Prostate gland (tissue), 2 donors: Measurements from ENCODE around the gene SPOCK1. TPM values are rescaled to one million over a fixed set of nuclear protein-coding genes. Genes with fewer than 3 reads are reported as not detected.

Source experiments
- DNase-seq: peaks from one replicate; pipeline ENCODE4 v3.0.0-alpha.2; 2019; ENCODE audit warnings: low spot score
- H3K27ac ChIP-seq, 2 donors: fragments of 200-600 bp; sonication (generic); 2 replicates each; pipeline ENCODE4 v1.5.1; 2017 to 2019
- H3K27me3 ChIP-seq: fragments of 200-600 bp; sonication (generic); replicated peaks from 2 replicates; pipeline ENCODE4 v1.5.1; 2019; ENCODE audit not compliant: insufficient read depth
- H3K36me3 ChIP-seq, 2 donors: fragments of 200-600 bp; sonication (generic); 1 replicate in 1 of 2; 2 replicates in 1 of 2; pipeline versions ENCODE4 v1.5.1 to v1.8.1; 2017 to 2019
- H3K4me1 ChIP-seq: fragments of 200-600 bp; sonication (generic); replicated peaks from 2 replicates; pipeline ENCODE4 v1.5.1; 2019
- H3K4me3 ChIP-seq, 2 donors: fragments of 200-600 bp; sonication (generic); 2 replicates each; pipeline ENCODE4 v1.5.1; 2017 to 2019
- H3K9me3 ChIP-seq: fragments of 200-600 bp; sonication (generic); 2 replicates; pipeline ENCODE4 v1.5.1; 2017
- POLR2A ChIP-seq: fragments of 450-650 bp; IDR thresholded peaks from one replicate; pipeline ENCODE4 v1.6.1; 2016; ENCODE audit warnings: antibody characterized with exemption, mild to moderate bottlenecking
- POLR2AphosphoS5 ChIP-seq: sonication (generic); formaldehyde crosslinking; IDR thresholded peaks from one replicate; pipeline ENCODE4 v1.6.1; 2017; ENCODE audit warnings: antibody characterized with exemption
- WGBS: methylation state at CpG from one replicate; pipeline ENCODE4 v1.1.5; 2018; 5-methylcytosine and 5-hydroxymethylcytosine counted together
- intact Hi-C: fragments of 100-400 bp; cut with DNase I; formaldehyde crosslinking; loops from one replicate; pipeline ENCODE4 v1.14.2; 2022
- total RNA-seq, 2 donors: library from RNA; depleted of rRNA; stranded (reverse); fragments of >200 nt; gene quantifications; one replicate each; pipeline ENCODE4 v1.1.0, GENCODE V29; 2016
- TF ChIP-seq, protein P1 (sequence below), 4 experiments: fragments of 200-600 bp in 2 of 4; fragments of 450-650 bp in 2 of 4; sonication (generic) in 2 of 4; IDR thresholded peaks; 1 replicate in 3 of 4; 2 replicates in 1 of 4; pipeline ENCODE4 v1.5.1; 2016 to 2019; ENCODE audit warnings: antibody characterized with exemption in 4 of 4, mild to moderate bottlenecking in 2 of 4, moderate library complexity in 2 of 4

The SPOCK1 gene
- total RNA-seq, 2 donors from 2014 or later, result 89.4 to 92.9 TPM

DNA sequence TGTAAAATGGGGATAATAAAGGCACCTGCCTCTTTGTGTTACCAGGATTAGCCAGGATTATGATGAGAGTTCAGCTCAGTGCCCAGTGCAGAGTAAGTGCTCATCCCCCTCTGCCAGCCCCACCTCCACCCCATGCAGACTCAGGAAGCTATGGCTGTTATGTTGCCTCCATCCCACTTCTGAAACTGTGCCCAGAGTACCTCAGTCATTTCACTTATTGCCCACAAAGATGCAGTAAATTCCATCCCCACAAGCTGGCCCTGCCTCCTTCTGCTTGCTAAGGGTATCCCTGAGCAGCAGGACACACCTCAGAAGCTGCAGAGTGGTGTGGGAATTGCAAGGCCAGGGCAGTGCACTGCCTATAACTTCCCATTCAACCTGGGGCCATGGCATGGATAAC, 415.1 kb downstream of the SPOCK1 start:
- intact Hi-C loops, result no loop called here

DNA sequence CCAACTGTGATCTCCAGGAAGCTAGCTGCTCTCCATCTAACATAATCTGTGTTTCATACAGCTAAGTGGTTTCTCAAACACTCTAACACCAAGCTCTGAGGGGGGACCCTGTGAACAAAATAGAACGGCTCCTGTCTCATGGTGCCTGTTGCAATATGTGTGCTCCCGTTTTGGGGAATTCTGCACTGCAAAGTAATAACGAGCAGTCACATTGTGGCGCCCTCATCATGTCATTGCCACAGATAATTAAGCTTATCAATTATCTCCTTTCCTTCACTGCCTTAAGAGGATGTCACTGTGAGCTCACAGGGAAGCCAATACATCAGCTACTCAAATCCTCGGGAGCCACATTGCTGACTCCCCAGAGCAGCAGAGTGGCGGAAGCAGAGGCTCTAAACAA, 416.2 kb downstream of the SPOCK1 start:
- H3K27me3 ChIP-seq, result no peaks in the 10 kb centered on the region
- no peak for DNase-seq
- intact Hi-C loops, result no loop called here
- H3K36me3 ChIP-seq, result no peaks in the 10 kb centered on the region
- 90% methylated on average over 6 of the region's 6 CpGs for WGBS
- no peaks in the 10 kb centered on the region for H3K4me1 ChIP-seq
- TF ChIP-seq, protein P1, sequence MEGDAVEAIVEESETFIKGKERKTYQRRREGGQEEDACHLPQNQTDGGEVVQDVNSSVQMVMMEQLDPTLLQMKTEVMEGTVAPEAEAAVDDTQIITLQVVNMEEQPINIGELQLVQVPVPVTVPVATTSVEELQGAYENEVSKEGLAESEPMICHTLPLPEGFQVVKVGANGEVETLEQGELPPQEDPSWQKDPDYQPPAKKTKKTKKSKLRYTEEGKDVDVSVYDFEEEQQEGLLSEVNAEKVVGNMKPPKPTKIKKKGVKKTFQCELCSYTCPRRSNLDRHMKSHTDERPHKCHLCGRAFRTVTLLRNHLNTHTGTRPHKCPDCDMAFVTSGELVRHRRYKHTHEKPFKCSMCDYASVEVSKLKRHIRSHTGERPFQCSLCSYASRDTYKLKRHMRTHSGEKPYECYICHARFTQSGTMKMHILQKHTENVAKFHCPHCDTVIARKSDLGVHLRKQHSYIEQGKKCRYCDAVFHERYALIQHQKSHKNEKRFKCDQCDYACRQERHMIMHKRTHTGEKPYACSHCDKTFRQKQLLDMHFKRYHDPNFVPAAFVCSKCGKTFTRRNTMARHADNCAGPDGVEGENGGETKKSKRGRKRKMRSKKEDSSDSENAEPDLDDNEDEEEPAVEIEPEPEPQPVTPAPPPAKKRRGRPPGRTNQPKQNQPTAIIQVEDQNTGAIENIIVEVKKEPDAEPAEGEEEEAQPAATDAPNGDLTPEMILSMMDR (IDR thresholded peaks at IDR 0.05), result no peak
- no peak for TF ChIP-seq POLR2AphosphoS5
- TF ChIP-seq POLR2A, result no peak
- no peak overlapping the region for H3K27ac ChIP-seq
- no peak overlapping the region for H3K4me3 ChIP-seq
- no peaks in the 10 kb centered on the region for H3K9me3 ChIP-seq

More for the DNA sequence above, 415.1 kb downstream of the SPOCK1 start:
- DNase-seq, result no peak
- Histone ChIP-seq H3K27ac (no peak overlapping the region), H3K4me1 (no peaks in the 10 kb centered on the region), H3K4me3 (no peak overlapping the region), H3K36me3 (no peaks in the 10 kb centered on the region), H3K9me3 (no peaks in the 10 kb centered on the region), H3K27me3 (no peaks in the 10 kb centered on the region)
- TF ChIP-seq POLR2A, result no peak
- TF ChIP-seq, protein P1 (IDR thresholded peaks at IDR 0.05), result no peak
- no peak for TF ChIP-seq POLR2AphosphoS5

DNA sequence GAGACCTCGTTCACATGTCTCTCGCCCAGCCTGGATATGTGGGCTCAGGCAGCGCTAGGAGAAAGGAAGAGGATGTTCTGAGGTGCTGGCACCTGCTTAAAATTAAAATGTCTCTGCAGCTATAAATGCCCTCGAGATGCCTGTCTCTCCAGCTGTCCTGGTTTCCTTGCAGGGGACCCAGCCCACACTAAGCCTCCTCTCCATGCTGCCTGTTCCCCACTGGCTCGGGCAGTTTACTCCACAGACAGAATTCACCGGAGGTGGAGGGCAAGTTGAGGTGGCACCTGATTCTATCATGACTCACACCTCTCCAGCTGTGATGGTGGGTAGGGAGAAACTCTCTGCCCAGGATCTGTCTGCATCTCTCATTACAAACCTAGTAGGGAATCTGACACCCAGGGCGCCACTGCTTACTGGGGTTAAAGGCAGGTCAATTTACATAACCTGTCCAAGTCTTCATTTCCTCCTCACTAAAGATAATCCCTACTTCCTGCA, 420.9 kb downstream of the SPOCK1 start:
- Histone ChIP-seq H3K9me3 (no peaks in the 10 kb centered on the region), H3K4me3 (no peak overlapping the region), H3K36me3 (no peaks in the 10 kb centered on the region), H3K27me3 (no peaks in the 10 kb centered on the region), H3K4me1 (no peaks in the 10 kb centered on the region), H3K27ac (no peak overlapping the region)
- no peak for DNase-seq
- intact Hi-C loops, result no loop called here
- 51% methylated on average over 7 of the region's 7 CpGs for WGBS
- no peak for TF ChIP-seq POLR2AphosphoS5
- TF ChIP-seq, protein P1 (IDR thresholded peaks at IDR 0.05), result no peak
- TF ChIP-seq POLR2A, result no peak

DNA sequence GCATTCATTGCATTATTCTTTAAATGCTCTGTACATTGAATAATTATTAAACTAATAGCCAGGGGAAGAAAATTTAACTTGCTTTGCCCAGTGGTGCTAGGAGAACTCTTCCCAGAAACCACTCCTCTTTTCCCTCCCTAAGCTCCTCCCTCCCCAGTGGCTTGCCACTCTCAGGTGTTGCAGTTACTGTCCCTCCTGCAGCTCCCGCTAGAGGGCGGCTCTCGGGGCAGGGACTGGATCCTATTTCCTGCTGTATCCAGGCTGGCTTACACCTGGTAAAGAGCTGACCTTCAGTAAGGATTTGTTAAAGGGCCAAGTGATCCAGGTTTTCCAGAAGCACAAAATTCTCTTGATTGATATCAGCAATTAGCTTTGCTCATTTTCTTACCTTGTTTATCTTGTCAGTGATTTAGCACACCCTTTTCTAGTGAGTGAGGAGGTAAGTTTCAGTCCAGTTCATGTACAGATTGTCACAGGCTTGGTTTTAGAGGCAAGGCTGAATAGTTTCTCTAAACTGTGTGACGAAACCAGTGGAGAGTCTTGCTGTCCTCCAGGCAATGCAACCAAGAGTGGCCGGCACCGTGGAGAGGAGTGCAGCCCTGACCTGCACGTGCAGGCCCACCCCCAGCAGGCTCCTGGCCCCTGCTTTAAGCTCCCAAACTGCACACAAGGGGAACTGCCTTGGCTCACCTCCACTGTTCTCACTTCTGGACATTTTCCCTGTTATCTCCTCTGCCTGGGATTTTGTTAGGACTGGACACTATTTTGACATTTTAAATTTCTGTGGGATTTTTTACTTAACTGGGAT, 423.8 kb downstream of the SPOCK1 start:
- DNase-seq, result peak; percentile 44
- no peak overlapping the region for H3K4me3 ChIP-seq
- H3K9me3 ChIP-seq, result no peaks in the 10 kb centered on the region
- H3K4me1 ChIP-seq, result no peaks in the 10 kb centered on the region
- WGBS, result 53% methylated on average over 7 of the region's 7 CpGs
- no peaks in the 10 kb centered on the region for H3K27me3 ChIP-seq
- H3K27ac ChIP-seq, result no peak overlapping the region
- intact Hi-C loops, result no loop called here
- H3K36me3 ChIP-seq, result no peaks in the 10 kb centered on the region
- peak; percentile 16 for TF ChIP-seq POLR2AphosphoS5
- TF ChIP-seq, protein P1 (IDR thresholded peaks at IDR 0.05), result peak in 3 of 4 experiments; percentile 20 to 55 (median 43)
- TF ChIP-seq POLR2A, result no peak

DNA sequence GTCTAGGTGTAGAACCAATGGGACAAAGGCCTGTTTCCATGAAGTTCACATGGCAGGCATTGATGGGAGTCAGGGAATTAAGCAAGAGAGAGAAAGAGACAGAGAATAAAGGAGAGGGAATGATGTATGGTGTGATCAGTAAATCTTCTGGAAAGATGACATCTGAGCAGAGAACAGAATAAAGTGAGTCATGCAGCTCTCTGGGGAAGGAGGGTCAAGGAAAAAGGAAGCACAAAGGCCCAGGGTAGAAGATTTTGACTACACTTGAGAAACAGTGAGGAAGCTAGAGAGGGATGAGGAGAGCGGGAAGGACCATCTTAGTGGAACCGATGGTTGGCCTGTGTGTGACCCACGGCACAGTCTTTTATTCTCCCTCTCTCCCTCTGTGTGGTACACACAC, 425.9 kb downstream of the SPOCK1 start:
- Histone ChIP-seq H3K27ac (peak overlapping the region in 1 of 2 donors; percentile 22), H3K4me3 (no peak overlapping the region)
- intact Hi-C loops, result no loop called here

More for the DNA sequence above, 425.9 kb downstream of the SPOCK1 start:
- 55% methylated on average over 3 of the region's 3 CpGs for WGBS
- DNase-seq, result no peak
- Histone ChIP-seq H3K36me3 (no peaks in the 10 kb centered on the region), H3K4me1 (no peaks in the 10 kb centered on the region), H3K9me3 (no peaks in the 10 kb centered on the region), H3K27me3 (no peaks in the 10 kb centered on the region)
- TF ChIP-seq, protein P1 (IDR thresholded peaks at IDR 0.05), result no peak
- TF ChIP-seq POLR2AphosphoS5, result no peak
